ENCODE results near the gene PHOX2A.
A peak's percentile ranks its signal among the peaks of the same experiment; 100 is the strongest.
"Not testable (repeated sequence)": the region's sequence is repeated elsewhere in the genome, so short reads cannot be mapped to it uniquely, and the experiment has no call there.

Gene PHOX2A

DNA sequence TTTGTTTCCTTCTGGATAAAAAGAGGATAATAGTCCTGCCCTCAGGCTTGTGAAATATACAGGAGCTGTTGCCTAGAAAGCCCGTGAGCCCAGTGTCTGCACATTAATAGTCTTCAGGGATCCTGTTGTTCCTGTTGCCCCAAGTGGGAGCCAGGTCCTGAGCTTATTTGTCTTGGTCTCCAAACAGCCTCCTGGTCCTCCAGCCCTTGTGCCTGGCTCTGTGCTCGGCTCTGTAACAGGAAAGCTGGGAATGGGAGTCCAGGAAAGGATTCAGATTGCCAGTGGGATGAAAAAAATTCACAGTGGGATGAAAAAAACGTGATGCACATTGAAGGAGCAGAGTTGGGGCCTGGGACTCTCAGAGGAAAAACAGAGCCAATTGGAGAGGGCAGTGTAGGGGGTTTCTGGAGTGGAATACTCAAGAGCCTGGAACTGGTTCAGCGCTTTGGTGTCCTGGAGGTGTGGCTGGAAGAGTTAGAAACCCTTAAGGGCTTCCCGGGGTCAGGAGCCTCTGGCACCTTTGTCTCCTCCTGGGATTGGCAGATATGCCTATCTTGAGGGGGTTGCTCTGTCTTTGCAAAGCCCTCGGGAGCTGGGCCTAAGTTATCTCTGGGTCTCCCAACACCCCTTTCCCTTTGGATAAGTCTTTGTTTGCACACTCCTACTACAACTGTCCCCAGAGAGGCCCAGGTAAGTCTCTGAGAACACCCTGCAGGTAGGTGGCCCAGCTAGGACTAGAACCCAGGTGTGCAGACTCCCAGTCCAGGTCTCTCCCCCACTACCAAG, 21.7 kb downstream of the PHOX2A start:
- no peak for DNase-seq (ENCODE audit: low read depth)

DNA sequence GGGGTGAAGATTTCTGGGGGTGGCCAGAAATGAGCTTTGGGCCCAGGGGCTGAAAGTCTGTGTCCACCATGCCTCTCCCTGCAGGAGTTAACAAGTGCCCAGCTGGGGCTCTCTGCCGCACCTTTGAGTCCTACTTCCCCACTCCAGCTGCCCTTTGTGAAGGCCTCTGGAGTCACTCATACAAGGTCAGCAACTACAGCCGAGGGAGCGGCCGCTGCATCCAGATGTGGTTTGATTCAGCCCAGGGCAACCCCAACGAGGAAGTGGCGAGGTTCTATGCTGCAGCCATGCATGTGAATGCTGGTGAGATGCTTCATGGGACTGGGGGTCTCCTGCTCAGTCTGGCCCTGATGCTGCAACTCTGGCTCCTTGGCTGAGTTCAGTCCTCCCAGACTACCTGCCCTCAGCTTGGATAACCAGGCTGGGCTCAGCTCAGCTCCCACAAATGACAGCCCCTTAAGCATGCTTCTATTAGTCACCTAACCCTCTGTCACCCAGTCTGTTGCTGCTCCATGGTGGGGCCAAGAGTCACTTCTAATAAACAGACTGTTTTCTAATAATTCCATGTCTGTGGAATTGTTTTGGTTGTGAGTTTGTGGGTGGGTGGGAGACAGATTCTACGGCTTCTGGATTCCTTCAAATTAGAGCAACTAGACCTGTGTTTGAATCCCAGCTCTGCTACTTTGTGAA, 22.4 kb downstream of the PHOX2A start:
- DNase-seq (ENCODE audit: low read depth): no peak

DNA sequence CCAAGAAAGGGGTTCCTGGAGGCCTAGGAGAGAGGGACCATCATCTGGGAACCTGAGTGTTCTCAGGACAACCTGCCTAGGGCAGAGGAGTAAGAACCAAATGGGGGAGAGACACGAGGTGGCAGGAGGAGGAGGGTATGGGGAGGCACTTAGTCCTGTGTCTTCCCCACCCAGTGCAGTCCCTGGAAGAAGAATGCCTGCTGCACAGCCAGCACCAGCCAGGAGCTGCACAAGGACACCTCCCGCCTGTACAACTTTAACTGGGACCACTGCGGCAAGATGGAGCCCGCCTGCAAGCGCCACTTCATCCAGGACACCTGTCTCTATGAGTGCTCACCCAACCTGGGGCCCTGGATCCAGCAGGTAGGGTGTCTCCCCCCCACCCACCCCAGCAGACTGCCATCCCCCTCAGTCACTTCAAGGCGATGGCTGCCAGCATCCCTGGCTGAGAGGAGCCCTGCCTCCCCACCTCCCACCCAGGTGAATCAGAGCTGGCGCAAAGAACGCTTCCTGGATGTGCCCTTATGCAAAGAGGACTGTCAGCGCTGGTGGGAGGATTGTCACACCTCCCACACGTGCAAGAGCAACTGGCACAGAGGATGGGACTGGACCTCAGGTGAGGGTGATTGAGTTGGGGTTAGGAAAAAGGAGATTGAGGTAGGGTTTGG, 23.1 kb downstream of the PHOX2A start:
- DNase-seq (ENCODE audit: low read depth): no peak

DNA sequence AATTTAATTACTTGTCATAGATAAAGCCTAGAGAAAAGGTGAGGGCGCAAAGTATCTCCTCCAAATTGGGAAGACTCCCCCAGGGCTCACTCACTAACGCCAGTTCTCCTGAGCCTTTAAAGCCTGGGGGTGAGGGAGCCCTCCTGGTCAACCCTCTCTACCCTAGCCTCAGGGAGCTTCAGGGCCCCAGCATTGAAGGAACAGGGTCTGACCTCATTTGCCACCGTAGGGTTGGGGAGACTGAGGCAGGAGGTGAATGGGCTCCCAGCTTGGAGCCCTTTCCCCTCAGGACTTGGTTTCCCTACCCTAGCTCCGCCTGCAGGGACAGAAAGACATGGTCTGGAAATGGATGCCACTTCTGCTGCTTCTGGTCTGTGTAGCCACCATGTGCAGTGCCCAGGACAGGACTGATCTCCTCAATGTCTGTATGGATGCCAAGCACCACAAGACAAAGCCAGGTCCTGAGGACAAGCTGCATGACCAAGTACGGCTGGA, 25.7 kb downstream of the PHOX2A start:
- DNase-seq (ENCODE audit: low read depth): no peak

DNA sequence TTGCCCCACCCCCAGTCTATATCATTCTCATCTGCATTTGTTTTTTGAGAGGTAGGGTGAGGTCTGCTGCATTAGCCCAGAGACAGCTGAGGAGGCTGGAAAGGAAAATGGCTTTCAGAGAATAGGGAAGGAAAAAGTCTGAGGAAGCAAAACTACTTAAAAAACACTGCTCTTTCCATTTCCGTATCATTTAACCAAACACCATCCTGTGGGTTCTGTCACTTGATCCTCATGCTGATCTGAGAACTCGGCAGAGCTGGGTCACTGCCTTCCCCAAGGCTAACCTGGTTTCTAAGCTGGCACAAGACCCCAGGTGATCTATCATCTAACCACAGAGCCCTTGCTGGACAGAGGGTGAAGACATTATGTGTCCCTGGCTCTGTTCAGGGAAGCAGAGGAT, 26.1 kb downstream of the PHOX2A start:
- DNase-seq (ENCODE audit: low read depth): no peak

DNA sequence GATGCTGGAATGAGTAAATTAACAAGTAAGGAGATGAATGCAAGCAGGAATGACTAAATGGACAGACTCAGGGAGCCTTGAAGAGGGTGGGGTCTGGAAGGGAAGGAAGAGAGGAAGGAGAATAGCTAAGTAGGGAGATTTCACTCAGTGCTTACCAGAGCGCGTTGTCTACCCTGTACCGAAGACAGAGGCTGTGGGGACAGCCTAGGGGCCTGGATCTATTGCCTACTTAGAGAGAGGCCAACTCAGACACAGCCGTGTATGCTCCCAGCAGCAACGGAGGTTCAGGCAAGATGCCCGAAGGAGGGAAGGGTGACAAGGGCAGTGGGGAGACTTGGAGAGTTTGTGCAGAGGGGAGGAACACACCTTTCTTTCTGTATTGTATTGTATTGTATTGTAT, 27.3 kb downstream of the PHOX2A start, which contains the start of gene FOLR2:
Gene FOLR2, plus strand, starts transcription at position 157 of the 400 bp plus-strand sequence. CDS start 1,791 bp downstream, outside the sequence.
- no peak for DNase-seq (ENCODE audit: low read depth)

DNA sequence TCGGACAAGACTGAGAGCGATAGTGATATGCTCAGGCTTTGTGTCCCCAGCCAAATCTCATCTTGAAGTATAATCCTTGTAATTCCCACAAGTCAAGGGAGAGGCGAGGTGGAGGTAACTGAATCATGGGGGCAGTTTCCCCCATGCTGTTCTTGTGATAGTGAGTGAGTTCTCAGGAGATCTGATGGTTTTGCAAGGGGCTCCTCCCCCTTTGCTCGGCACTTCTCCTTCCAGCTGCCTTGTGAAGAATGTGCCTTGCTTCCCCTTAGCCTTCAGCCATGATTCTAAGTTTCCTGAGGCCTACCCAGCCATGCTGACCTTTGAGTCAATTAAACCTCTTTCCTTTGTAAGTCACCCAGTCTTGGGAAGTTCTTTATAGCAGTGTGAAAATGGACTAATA, 34.9 kb downstream of the PHOX2A start:
- DNase-seq (ENCODE audit: low read depth): no peak

DNA sequence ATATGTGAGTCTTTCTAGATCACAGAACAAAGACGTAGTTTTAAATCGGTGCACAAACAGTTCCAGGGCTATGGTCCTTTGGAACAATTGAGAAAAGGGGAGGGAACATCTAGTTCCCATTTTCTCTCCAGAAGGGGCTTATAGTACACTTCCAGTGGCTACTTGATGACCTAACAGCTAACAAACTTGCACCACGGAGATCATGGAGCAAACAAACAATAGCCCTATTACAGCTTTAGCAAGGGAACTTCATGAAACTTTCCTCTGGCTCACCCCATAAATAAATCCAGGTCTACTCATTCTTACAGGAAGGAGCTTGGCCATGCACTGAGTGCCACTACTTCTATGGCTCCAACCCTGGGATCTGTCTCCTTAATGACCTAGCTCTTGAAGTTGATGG, 35.7 kb downstream of the PHOX2A start:
- no peak for DNase-seq (ENCODE audit: low read depth)

DNA sequence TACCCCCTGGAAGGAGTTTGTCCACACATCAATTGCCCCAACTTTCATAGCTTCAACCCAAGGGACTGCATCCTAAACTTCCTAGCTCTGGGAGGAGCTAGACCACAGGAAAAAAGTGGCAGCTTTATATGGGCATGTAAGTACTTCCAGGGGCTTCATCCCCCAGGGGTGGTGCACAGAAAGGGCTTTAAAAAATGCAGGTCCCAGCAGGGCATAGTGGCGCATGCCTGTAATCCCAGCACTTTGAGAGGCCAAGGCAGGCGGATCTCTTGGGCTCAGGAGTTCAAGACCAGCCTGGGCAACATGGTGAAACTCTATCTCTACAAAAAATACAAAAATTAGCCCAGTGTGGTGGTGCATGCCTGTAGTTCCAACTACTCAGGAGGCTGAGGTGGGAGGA, 37.2 kb downstream of the PHOX2A start:
- DNase-seq (ENCODE audit: low read depth): not testable (repeated sequence)

DNA sequence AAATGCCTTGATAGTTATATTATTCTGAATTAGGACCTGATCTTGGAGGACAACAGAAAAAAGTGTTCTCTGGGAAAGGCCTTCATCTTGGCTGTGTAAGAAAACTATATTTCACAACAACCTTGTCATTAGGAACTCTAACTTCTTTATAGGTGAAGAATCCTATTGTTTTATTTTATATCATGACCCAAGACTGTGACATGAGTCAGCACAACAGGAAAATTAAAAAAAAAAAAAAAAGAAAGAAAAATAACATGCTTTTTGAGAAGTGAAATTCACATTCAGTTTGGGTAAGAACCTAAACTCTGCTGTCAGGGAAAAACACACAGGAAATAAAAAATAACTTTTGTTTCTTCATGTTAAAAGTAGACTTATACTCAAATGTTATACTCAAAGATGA, 39.1 kb downstream of the PHOX2A start:
- DNase-seq (ENCODE audit: low read depth): no peak

DNA sequence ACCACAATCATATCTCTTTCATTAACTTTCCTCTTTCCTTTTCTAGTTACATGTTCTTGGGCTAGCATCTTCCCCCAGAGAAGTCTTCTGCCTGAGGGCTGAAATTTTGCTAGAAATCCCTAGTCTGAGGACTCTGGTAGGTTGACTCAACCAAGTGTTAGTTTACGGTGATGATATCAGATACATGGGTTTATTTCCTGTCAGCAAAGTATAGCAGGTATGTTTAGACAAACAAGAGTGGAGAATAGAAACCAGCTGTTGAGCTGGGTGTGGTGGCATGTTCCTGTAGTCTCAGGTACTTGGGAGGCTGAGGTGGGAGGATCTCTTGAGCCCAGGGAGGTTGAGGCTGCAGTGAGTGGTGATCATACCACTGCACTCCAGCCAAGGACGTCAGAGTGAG, 40.8 kb downstream of the PHOX2A start:
- DNase-seq (ENCODE audit: low read depth): no peak

DNA sequence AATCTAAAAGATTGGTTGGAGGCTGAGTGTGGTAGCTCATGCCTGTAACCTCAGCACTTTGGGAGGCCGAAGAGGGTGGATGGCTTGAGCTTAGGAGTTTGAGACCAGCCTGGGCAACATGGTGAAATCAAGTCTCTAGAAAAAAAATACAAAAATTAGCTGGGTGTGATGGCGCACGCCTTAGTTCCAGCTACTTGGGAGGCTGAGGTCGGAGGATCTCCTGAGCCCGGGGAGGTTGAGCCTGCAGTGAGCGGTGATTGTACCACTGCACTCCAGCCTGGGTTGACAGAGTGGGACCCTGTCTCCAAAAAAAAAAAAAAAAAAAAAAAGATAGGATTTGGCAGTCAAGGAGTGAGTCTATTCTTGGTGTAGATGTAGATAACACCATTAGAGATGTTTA, 41.4 kb downstream of the PHOX2A start:
- DNase-seq (ENCODE audit: low read depth): no peak

DNA sequence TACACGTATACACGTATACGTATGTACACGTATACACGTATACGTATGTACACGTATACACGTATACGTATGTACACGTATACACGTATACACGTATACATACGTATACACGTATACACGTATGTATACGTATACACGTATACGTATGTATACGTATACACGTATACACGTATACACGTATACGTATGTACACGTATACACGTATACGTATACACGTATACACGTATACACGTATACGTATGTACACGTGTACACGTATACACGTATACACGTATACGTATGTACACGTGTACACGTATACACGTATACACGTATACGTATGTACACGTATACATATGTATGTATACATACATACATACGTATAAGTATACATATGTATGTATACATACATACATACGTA, 42.5 kb downstream of the PHOX2A start:
- DNase-seq (ENCODE audit: low read depth): not testable (repeated sequence)

DNA sequence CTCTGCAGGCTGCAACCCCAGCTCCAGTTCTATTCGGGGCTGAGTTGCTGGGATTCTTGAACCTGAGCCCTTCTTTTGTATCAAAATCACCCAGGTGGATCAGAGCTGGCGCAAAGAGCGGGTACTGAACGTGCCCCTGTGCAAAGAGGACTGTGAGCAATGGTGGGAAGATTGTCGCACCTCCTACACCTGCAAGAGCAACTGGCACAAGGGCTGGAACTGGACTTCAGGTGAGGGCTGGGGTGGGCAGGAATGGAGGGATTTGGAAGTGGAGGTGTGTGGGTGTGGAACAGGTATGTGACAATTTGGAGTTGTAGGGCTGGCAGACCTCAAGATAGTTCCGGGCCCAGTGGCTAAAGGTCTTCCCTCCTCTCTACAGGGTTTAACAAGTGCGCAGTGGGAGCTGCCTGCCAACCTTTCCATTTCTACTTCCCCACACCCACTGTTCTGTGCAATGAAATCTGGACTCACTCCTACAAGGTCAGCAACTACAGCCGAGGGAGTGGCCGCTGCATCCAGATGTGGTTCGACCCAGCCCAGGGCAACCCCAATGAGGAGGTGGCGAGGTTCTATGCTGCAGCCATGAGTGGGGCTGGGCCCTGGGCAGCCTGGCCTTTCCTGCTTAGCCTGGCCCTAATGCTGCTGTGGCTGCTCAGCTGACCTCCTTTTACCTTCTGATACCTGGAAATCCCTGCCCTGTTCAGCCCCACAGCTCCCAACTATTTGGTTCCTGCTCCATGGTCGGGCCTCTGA, 48.3 kb downstream of the PHOX2A start:
- no peak for DNase-seq (ENCODE audit: low read depth)

DNA sequence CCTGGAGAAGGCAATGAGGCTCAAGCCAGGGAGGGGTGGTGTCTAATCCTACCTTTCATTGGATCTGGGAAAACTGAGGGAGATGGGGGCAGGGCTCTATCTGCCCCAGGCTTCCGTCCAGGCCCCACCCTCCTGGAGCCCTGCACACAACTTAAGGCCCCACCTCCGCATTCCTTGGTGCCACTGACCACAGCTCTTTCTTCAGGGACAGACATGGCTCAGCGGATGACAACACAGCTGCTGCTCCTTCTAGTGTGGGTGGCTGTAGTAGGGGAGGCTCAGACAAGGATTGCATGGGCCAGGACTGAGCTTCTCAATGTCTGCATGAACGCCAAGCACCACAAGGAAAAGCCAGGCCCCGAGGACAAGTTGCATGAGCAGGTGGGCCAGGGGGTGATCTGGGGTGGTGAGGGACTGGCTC, 52.0 kb downstream of the PHOX2A start, which contains the start of gene FOLR1:
Gene FOLR1, plus strand, starts transcription at position 180 of the 421 bp plus-strand sequence. Its CDS starts 34 bp downstream, at position 214.
- no peak for DNase-seq (ENCODE audit: low read depth)

DNA sequence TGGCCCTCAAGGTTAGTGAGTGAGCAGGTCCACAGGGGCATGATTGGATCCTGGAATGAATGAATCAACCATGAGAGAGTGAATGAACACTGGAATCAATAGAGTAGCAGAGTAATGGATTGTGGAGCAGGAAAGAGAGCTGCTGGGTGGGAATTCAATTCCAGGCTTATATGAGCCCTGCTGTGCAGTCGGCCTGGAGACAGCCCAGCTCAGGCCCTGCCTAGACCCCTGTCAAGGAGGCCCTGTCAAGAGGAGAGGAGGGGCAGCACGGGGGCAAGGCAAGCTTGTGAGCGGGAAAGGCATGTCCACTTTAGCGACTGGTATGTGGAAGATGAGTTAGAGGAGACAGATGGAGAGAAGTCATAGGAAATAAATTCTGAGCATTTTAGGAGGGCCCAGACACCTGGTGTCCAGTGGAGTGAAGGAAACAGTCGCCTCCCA, 53.3 kb downstream of the PHOX2A start:
- DNase-seq (ENCODE audit: low read depth): no peak

DNA sequence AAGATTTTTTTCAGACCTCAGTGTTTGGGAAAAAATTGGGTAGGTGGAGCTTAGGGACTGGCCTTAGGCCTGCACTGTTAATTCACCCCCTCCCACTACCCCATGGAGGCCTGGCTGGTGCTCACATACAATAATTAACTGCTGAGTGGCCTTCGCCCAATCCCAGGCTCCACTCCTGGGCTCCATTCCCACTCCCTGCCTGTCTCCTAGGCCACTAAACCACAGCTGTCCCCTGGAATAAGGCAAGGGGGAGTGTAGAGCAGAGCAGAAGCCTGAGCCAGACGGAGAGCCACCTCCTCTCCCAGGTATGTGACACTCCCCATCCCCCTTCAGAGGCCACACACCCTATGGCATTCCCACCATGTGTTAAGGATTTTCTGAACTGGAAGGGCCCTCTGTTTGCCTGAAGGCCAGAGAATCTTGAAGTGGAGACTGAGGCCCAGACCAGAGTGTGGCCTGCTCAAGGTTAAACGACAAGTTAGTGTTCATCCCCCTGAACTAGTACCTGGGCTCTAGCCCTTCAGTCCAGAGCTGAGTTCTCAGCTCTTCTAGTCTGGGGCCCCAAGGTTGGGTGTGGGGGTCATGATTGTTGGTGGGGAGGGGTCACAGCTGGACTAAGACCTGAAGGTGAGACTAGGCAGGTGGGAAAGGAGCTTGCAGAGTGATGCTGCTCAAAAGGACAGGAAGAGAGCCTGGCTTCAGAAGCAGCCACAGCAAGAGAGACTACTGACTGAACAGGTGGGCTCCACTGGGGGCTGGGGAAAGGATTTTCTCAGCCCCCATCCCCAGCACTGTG, 54.3 kb downstream of the PHOX2A start:
- DNase-seq (ENCODE audit: low read depth): peak; percentile 7
